Measurements from ENCODE around the gene HTT-AS.

DNA sequence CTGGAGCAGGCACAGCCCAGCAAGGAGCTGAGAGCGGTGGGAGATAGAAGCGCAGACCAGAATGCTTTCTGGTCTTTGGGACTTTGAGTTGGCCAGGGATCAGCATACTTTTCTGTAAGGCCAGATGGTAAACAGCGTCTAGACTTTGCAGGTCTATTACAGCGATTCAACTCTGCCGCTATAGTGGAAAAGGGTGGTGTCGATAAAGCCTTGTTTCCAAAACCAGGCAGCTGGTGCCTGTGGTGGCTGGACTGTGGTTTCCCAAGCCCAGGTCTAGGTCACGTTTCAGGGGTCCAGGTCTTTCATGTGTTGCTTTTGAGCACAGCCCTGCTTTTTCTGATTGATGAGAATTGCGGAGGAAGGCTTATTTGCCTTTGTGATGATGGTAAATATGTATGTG lies 40.1 kb downstream of the HTT-AS start:
- TF ChIP-seq, protein P1, sequence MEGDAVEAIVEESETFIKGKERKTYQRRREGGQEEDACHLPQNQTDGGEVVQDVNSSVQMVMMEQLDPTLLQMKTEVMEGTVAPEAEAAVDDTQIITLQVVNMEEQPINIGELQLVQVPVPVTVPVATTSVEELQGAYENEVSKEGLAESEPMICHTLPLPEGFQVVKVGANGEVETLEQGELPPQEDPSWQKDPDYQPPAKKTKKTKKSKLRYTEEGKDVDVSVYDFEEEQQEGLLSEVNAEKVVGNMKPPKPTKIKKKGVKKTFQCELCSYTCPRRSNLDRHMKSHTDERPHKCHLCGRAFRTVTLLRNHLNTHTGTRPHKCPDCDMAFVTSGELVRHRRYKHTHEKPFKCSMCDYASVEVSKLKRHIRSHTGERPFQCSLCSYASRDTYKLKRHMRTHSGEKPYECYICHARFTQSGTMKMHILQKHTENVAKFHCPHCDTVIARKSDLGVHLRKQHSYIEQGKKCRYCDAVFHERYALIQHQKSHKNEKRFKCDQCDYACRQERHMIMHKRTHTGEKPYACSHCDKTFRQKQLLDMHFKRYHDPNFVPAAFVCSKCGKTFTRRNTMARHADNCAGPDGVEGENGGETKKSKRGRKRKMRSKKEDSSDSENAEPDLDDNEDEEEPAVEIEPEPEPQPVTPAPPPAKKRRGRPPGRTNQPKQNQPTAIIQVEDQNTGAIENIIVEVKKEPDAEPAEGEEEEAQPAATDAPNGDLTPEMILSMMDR (conservative IDR thresholded peaks at IDR 0.05), result no peak
- no peak for TF ChIP-seq ZFX (IDR thresholded peaks at IDR 0.05)

Measured in C4-2B (cell line).